Measurements from ENCODE around the gene ZNF629. TPM values are rescaled to one million over a fixed set of nuclear protein-coding genes. Genes with fewer than 3 reads are reported as not detected.

Gene ZNF629
- polyA plus RNA-seq, 1 of the 3 experiments (the other 2 are of a cell fraction), result 4.7 TPM

- peaks cover 14 to 31% of the 10 kb centered on the region in 2 experiments for H3K36me3 ChIP-seq (replicated peaks in 1 of 2; ENCODE audit: control insufficient read depth in 1 of 2, insufficient read depth in 2 of 2, low read length in 1 of 2)
- H3F3A ChIP-seq (replicated peaks; ENCODE audit: insufficient read depth), result peaks cover 38% of the 10 kb centered on the region
- no peaks in the 10 kb centered on the region for H3K9me3 ChIP-seq
- H3K4me3 ChIP-seq (ENCODE audit: low read depth in 2 of 2, low read length in 1 of 2), result no peak overlapping the region
- POLR2A ChIA-PET, result no interaction called here
- no peak overlapping the region for H3K27ac ChIP-seq (ENCODE audit: low read depth in 2 of 2, low read length in 1 of 2)
- H3K79me2 ChIP-seq (ENCODE audit: insufficient read depth), result peaks cover 2% of the 10 kb centered on the region; the same call in 1 of the 2 replicates
- WGBS (ENCODE audit: low lambda C conversion rate), result 93% methylated on average over 11 of the region's 11 CpGs
- H4K20me1 ChIP-seq (ENCODE audit: insufficient read depth), result 0 out of 2 replicates have a peak, but pooled peaks cover 7% of the 10 kb centered on the region
- no peak overlapping the region for H2AFZ ChIP-seq (ENCODE audit: low read depth)
- no peak overlapping the region for H3K4me2 ChIP-seq
- H3K27me3 ChIP-seq (ENCODE audit: insufficient read depth), result no peaks in the 10 kb centered on the region
- CTCF ChIA-PET, result no interaction called here
- H3K9me2 ChIP-seq, result no peaks in the 10 kb centered on the region
- DNase-seq, result no peak
- TF ChIP-seq TEAD4 (IDR thresholded peaks at IDR 0.05; ENCODE audit: borderline replicate concordance, insufficient read depth) (no peak), RFX5 (IDR thresholded peaks at IDR 0.05; ENCODE audit: low read length) (no peak)
- no peak overlapping the region for H3K9ac ChIP-seq
- peaks cover 15 to 29% of the 10 kb centered on the region in 2 experiments; a peak in 3 of 4 replicates for H3K4me1 ChIP-seq (ENCODE audit: control insufficient read depth in 1 of 2, insufficient read depth in 2 of 2, low read depth in 1 of 2, low read length in 1 of 2)
These were observed 43.3 kb downstream of the ZNF629 start for GRCh38 chr16:30743716-30744115.

- 82% methylated on average over 6 of the region's 6 CpGs for WGBS (ENCODE audit: low lambda C conversion rate)
These were observed 45.5 kb downstream of the ZNF629 start for GRCh38 chr16:30741461-30741914.

GRCh38 chr16:30740364-30741251 lies 46.4 kb downstream of the ZNF629 start:
- H3K27me3 ChIP-seq (ENCODE audit: insufficient read depth), result no peaks in the 10 kb centered on the region
- CTCF ChIA-PET, result interaction anchor here (0.6 to 1.0 kb wide), 2 partner anchors 35 to 244 kb away, joined by 3 read pairs; partner anchors contain the start of gene HSD3B7
- TF ChIP-seq MAX (IDR thresholded peaks at IDR 0.05; ENCODE audit: low read depth) (0 out of 2 replicates have a peak, but pooled peaks have one; percentile 39), RXRA (IDR thresholded peaks at IDR 0.05; ENCODE audit: borderline replicate concordance, low read depth) (no peak), USF1 (IDR thresholded peaks at IDR 0.05; ENCODE audit: borderline replicate concordance, low read depth) (peak; percentile 43; the same call in 1 of the 2 replicates)

More at GRCh38 chr16:30741461-30741914, 45.5 kb downstream of the ZNF629 start:
- CTCF ChIA-PET, result no interaction called here
- no peaks in the 10 kb centered on the region for H3K79me2 ChIP-seq (ENCODE audit: insufficient read depth)
- H4K20me1 ChIP-seq (ENCODE audit: insufficient read depth), result 0 out of 2 replicates have a peak, but pooled peaks cover 7% of the 10 kb centered on the region
- peaks cover 11 to 21% of the 10 kb centered on the region in 2 experiments; a peak in 3 of 4 replicates for H3K4me1 ChIP-seq (ENCODE audit: control insufficient read depth in 1 of 2, insufficient read depth in 2 of 2, low read depth in 1 of 2, low read length in 1 of 2)
- no peak overlapping the region for H3K4me3 ChIP-seq (ENCODE audit: low read depth in 2 of 2, low read length in 1 of 2)
- H3F3A ChIP-seq (replicated peaks; ENCODE audit: insufficient read depth), result peaks cover 32% of the 10 kb centered on the region
- DNase-seq, result no peak
- TF ChIP-seq TEAD4 (IDR thresholded peaks at IDR 0.05; ENCODE audit: borderline replicate concordance, insufficient read depth) (peak; percentile 65; the same call in 1 of the 2 replicates), EZH2phosphoT487 (IDR thresholded peaks at IDR 0.05; ENCODE audit: borderline replicate concordance, low read depth) (no peak), FOSL2 (IDR thresholded peaks at IDR 0.05; ENCODE audit: borderline replicate concordance, low read depth) (peak; percentile 66), JUND (IDR thresholded peaks at IDR 0.05) (peak; percentile 54)
- H3K9me2 ChIP-seq, result no peaks in the 10 kb centered on the region
- POLR2A ChIA-PET, result no interaction called here
- H3K27ac ChIP-seq (ENCODE audit: low read depth in 2 of 2, low read length in 1 of 2), result peak overlapping the region; percentile 7 to 87
- peak overlapping the region; percentile 48 for H3K9ac ChIP-seq
- peak overlapping the region; percentile 53 for H3K4me2 ChIP-seq
- no peaks in the 10 kb centered on the region for H3K27me3 ChIP-seq (ENCODE audit: insufficient read depth)
- H3K36me3 ChIP-seq (replicated peaks in 1 of 2; ENCODE audit: control insufficient read depth in 1 of 2, insufficient read depth in 2 of 2, low read length in 1 of 2), result peaks cover 14 to 53% of the 10 kb centered on the region in 2 experiments
- no peaks in the 10 kb centered on the region for H3K9me3 ChIP-seq
- no peak overlapping the region for H2AFZ ChIP-seq (ENCODE audit: low read depth)

More at GRCh38 chr16:30740364-30741251, 46.4 kb downstream of the ZNF629 start:
- peaks cover 36% of the 10 kb centered on the region for H3F3A ChIP-seq (replicated peaks; ENCODE audit: insufficient read depth)
- H3K9ac ChIP-seq, result peak overlapping the region; percentile 48
- H3K4me3 ChIP-seq (ENCODE audit: low read depth in 2 of 2, low read length in 1 of 2), result peak overlapping the region in 1 of 2 experiments; percentile 21; a peak in 1 of 4 replicates
- H3K27ac ChIP-seq (ENCODE audit: low read depth in 2 of 2, low read length in 1 of 2), result peak overlapping the region; percentile 2 to 87
- 68% methylated on average over 8 of the region's 8 CpGs for WGBS (ENCODE audit: low lambda C conversion rate)
- peaks cover 19 to 62% of the 10 kb centered on the region in 2 experiments for H3K36me3 ChIP-seq (replicated peaks in 1 of 2; ENCODE audit: control insufficient read depth in 1 of 2, insufficient read depth in 2 of 2, low read length in 1 of 2)
- H3K4me2 ChIP-seq, result peak overlapping the region; percentile 53
- 0 out of 2 replicates have a peak, but pooled peaks cover 7% of the 10 kb centered on the region for H4K20me1 ChIP-seq (ENCODE audit: insufficient read depth)
- peaks cover 11 to 21% of the 10 kb centered on the region in 2 experiments; a peak in 3 of 4 replicates for H3K4me1 ChIP-seq (ENCODE audit: control insufficient read depth in 1 of 2, insufficient read depth in 2 of 2, low read depth in 1 of 2, low read length in 1 of 2)
- no peak for DNase-seq
- H2AFZ ChIP-seq (ENCODE audit: low read depth), result no peak overlapping the region
- no peaks in the 10 kb centered on the region for H3K9me2 ChIP-seq
- peaks cover 5% of the 10 kb centered on the region; the same call in 1 of the 2 replicates for H3K79me2 ChIP-seq (ENCODE audit: insufficient read depth)
- POLR2A ChIA-PET, result no interaction called here
- H3K9me3 ChIP-seq, result no peaks in the 10 kb centered on the region

Data from SK-N-SH (cell line).